RWPE2 (cell line): ENCODE results near the gene PCF11.

Experiments
- ATAC-seq: fragments of 200-7000 bp; cut with Tn5 transposase; 3 replicates; pipeline ENCODE4 v1.9.1; 2021; ENCODE audit warnings: low read depth
- DNase-seq: peaks from one replicate; pipeline ENCODE4 v3.0.0-alpha.2; 2020; ENCODE audit warnings: low spot score
- H3K27ac ChIP-seq: fragments of 450-650 bp; 2 replicates; pipeline ENCODE4 v1.5.1; 2017; ENCODE audit warnings: mild to moderate bottlenecking; ENCODE audit not compliant: poor library complexity, severe bottlenecking
- H3K27me3 ChIP-seq: fragments of 250-450 bp; sonication (Bioruptor Pico); 2 replicates; pipeline ENCODE4 v1.5.1; 2021; ENCODE audit warnings: mild to moderate bottlenecking, moderate library complexity; ENCODE audit not compliant: insufficient read depth, poor library complexity, severe bottlenecking
- H3K36me3 ChIP-seq: fragments of 250-450 bp; sonication (Bioruptor Pico); 2 replicates; pipeline ENCODE4 v1.5.1; 2020; ENCODE audit warnings: low read depth, mild to moderate bottlenecking, moderate library complexity
- H3K4me1 ChIP-seq: fragments of 250-450 bp; sonication (Bioruptor Pico); 2 replicates; pipeline ENCODE4 v1.5.1; 2021; ENCODE audit warnings: mild to moderate bottlenecking, moderate library complexity; ENCODE audit not compliant: insufficient read depth, poor library complexity, severe bottlenecking
- H3K4me3 ChIP-seq: fragments of 250-450 bp; sonication (Bioruptor Pico); 2 replicates; pipeline ENCODE4 v1.5.1; 2021; ENCODE audit warnings: mild to moderate bottlenecking, moderate library complexity; ENCODE audit not compliant: severe bottlenecking
- H3K9me3 ChIP-seq: fragments of 250-450 bp; sonication (Bioruptor Pico); 2 replicates; pipeline ENCODE4 v1.5.1; 2021; ENCODE audit warnings: mild to moderate bottlenecking, moderate library complexity; ENCODE audit not compliant: severe bottlenecking
- CTCF ChIP-seq: fragments of 450-650 bp; IDR thresholded peaks from one replicate; pipeline ENCODE4 v1.5.1; 2017; ENCODE audit warnings: mild to moderate bottlenecking, moderate library complexity; ENCODE audit not compliant: poor library complexity, severe bottlenecking

PCF11 gene

GRCh38 chr11:83158357-83158786, 1.4 kb downstream of the PCF11 start:
- ATAC-seq, result no peak

GRCh38 chr11:83158965-83159901, 2.3 kb downstream of the PCF11 start:
- peaks cover 57% of the 10 kb centered on the region for H3K36me3 ChIP-seq
- peaks cover 16% of the 10 kb centered on the region for H3K4me1 ChIP-seq
- no peak for ATAC-seq

More at GRCh38 chr11:83158357-83158786, 1.4 kb downstream of the PCF11 start:
- no peaks in the 10 kb centered on the region for H3K27me3 ChIP-seq
- no peak for TF ChIP-seq CTCF
- no peaks in the 10 kb centered on the region for H3K9me3 ChIP-seq
- no peak for DNase-seq
- H3K36me3 ChIP-seq, result peaks cover 49% of the 10 kb centered on the region
- H3K27ac ChIP-seq, result peak overlapping the region; percentile 84
- peak overlapping the region; percentile 80 for H3K4me3 ChIP-seq
- peaks cover 16% of the 10 kb centered on the region for H3K4me1 ChIP-seq

DNA sequence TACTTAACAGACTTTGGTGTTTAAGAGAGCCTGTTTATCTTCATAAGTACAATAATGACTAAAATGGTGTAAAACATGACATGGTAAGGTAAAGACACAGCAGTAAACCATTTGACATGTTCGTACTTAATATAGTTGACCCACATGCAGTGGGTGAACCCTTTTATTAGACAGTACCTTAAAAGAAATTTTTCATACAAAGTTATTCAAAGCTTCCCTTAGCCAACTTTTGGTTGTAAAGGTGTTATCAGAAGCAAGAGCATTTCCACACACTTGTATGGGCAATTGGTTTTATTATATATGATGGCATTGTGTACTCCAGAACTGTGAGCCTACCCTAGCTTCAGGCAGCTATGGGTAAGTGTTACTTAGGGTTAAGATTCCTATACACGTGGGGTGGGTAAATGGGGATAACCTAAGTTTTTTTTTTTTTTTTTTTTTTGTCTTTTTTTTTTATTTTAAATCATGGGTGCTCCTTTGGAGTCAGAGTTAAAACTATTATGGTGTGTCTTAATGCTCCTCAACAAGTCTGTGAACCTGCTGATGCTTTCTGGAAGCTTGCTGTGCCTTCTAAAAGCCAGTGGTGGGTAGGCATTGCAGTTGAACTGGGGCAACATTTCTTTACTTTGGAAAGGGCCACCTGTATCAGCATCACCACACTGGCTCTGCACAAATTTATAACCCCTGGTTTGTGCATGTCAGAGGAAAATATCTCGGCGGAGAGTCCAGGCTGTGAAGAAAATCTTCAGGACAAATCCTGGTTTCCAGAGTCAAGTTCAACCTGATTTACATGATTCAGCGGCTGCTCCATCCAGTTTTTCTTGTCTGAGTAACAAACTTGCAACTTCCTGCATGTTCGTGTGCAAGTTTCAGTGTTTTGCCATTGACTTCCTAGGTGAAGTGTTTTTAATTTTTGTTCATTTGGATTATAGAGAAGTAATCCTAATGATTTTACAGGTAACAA, 3.3 kb downstream of the PCF11 start:
- Histone ChIP-seq H3K27ac (peak overlapping the region; percentile 84), H3K27me3 (no peaks in the 10 kb centered on the region), H3K9me3 (no peaks in the 10 kb centered on the region), H3K36me3 (peaks cover 67% of the 10 kb centered on the region), H3K4me3 (peak overlapping the region; percentile 80), H3K4me1 (peaks cover 16% of the 10 kb centered on the region)
- no peak for TF ChIP-seq CTCF
- ATAC-seq, result no peak
- no peak for DNase-seq

More at GRCh38 chr11:83158965-83159901, 2.3 kb downstream of the PCF11 start:
- H3K9me3 ChIP-seq, result no peaks in the 10 kb centered on the region
- no peak for DNase-seq
- TF ChIP-seq CTCF, result no peak
- H3K27me3 ChIP-seq, result no peaks in the 10 kb centered on the region
- H3K27ac ChIP-seq, result peak overlapping the region; percentile 84
- peak overlapping the region; percentile 80 for H3K4me3 ChIP-seq

DNA sequence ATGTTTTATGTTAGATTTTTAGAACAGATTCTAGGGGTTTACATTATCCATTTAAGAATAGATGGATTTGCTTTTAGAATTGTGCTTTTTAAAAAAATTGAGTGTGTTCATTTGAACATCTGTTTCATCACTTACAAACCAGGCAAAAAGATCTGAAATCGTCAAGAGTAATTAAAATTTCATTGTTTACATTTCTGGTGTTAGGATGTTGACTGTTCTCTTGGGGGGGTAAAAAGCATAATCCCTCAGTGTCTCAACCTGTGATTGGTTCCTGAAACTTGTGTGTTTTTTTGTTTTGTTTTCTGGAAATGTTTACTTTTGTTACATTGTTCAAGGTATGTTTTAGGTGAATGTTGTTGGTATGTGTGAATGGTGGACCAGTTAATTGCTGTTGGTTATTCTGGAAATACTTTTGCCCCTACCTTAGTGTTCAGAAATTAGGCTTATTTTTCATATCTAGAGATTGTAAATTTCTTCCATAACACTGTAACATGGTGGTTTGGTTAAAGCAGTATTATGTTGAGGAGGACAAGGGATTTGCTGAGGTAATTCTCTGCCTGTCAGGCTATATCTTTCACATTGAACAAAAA, 4.8 kb downstream of the PCF11 start:
- Histone ChIP-seq H3K27ac (no peak overlapping the region), H3K27me3 (no peaks in the 10 kb centered on the region), H3K4me1 (peaks cover 16% of the 10 kb centered on the region), H3K36me3 (peaks cover 82% of the 10 kb centered on the region), H3K4me3 (no peak overlapping the region), H3K9me3 (no peaks in the 10 kb centered on the region)
- no peak for ATAC-seq
- no peak for TF ChIP-seq CTCF
- DNase-seq, result no peak
